Measurements from ENCODE around the gene PLCH2.
"Not testable (repeated sequence)": the region's sequence is repeated elsewhere in the genome, so short reads cannot be mapped to it uniquely, and the experiment has no call there.

The PLCH2 gene

DNA sequence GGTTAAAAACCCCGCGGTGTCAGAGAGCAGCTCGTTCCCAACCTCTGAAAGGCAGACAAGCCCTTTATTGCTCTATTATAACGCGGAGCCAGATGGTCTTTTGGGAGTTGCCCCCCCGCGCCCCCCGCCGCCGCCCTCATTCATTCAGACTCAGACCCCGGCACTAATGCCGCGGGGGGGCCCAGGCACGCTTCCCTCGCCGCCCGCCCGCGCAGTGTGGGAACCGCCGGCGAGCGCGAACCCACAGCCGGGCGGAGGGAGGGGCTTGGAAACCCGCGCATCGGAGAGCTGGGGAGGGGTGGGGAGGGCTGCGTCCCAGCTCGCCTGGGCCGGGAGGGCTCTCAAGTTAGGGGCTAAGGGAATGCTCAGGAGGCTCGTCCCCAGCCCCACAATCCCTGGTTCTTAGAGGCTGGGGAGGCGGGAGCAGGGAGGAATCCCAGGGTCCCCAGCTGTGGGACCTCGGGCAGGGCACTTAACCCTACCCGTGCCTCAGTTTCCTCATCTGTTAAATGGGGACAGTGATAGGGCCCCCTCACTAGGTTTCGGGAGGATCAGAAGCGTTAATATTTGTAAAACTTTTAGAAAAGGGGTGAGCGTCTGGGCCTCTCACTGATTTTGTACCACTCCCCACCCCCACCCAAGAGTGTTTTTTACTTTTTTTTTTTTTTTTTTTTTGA is 64.9 kb downstream of the PLCH2 start:
- DNase-seq (ENCODE audit: extremely low read depth in 1 of 2, low read depth in 1 of 2), result no peak

DNA sequence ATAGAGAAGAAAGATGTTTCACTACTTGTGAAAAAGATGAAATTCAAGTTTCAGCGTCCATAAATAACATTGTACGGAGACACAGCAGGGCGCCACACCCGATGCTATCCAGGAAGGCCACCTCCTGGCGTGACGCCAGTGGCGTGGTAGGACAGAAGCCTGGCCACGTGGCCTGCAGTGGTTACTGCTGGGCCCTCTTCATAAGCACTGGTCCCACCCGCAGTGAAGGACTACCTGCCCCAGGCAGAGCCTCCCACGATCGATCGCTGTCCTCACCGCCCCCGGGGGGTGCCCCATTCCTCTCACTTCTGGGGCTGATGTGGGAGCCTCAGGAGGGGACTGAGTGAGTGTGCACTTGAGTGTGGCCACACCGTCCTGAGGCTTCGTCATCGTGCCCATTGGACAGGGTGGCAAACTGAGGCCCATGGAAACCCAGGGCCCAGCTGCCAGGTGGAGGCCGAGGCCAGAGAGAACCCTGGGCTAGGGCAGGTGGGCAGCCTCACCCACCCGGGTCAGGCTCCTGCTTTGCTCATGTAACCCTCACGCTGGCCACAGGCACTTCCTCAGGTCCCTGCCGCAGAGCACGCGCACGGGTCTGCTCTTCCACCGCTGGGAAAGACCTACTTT is 65.6 kb downstream of the PLCH2 start:
- no peak for DNase-seq (ENCODE audit: extremely low read depth in 1 of 2, low read depth in 1 of 2)

DNA sequence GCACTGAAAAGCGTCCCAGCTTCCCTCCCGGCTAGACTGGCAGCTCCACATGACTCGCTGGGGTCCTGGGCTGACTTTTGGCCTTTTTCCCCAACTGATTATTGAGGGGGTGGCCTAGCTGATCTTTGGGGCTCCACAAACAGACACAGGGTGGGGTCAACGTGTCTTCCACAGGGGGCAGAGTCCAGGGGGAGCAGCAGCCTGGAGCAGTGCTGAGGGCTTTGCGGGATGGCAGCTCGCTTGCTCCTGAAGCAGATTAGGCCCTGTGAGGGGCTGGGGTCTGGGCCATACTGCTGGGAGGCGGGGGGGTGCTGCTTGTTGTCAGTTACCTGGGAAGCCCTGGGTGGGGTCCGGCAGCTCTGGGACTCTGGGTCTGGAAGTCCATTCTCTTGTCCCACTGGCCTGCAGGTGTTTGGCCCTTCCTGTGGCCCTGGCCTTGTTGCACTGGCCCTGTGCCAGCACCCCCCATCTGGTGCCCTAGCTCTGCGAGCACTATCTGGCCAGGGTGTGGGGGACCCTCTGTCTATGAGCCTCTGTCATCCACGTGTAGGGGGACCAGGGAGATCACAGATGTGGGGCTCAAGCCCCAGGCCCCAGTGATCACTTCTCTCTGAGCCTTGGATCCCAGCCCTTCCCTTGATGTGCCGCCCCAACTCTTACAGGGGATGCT is 66.3 kb downstream of the PLCH2 start:
- no peak for DNase-seq (ENCODE audit: extremely low read depth in 1 of 2, low read depth in 1 of 2)

DNA sequence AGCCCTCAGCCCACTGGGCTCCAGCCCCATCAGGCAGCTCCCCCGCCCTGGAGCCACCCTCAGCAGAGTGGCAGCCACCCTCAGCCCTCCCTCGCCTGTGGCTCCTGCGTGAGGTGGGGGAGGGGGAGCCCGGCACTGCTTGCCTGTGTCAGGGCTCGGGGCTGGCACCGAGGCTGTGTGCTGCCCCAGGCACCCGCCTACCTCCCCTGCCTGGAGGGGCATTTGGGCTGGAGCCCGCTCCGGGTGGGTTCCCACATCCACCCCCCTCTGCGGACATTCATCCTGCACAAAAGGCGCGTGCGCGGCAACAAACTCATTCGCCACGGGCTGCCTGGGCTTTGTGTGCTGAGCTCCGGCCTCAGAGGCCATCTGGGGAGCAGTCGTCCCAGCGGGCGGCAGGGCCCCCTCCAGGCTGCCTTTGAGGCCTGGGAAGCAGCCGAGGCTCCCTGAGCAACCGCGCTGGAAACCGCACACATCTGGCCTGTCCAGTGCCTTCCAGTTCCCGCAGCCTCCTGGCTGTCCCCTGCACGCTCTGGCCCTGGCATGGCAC is 67.5 kb downstream of the PLCH2 start:
- no peak for DNase-seq (ENCODE audit: extremely low read depth in 1 of 2, low read depth in 1 of 2)

DNA sequence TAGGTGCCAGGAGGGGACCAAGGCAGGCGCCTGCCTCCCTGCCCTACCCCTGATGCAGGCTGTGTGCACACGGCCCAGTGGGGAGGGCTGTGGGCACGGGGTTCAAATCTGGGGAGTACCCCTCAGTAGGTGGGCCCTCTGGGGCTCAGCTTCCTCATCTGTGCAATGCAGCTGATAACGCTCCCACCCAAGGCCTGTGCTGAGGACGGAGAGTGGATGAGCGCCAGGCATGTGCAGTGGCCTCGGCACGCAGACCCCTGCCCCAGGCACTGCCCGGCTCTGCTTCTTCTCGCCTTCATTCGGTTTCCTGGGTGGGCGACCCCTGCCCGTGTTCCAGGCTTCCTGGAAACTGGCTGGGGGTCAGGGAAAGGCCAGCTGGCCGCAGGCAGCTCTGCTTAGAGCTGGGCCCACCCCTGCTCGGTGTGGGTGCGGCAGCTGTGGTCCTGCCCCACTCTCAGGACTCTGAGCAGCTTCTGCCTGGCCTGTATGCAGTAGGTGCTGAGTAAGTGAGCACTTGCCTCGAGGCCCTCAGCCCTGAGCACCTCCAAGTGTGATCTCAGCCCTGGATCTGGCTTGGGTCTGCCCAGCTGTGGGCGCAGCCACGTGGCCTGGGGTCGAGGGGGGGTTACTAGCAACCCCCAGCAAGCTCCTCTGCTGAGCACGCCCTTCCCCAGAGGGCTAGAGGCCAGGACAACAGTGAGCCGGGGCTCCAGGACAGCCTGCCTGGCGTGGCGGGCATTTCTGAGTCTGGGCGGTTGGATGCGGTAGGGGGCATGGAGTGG is 68.2 kb downstream of the PLCH2 start:
- no peak for DNase-seq (ENCODE audit: extremely low read depth in 1 of 2, low read depth in 1 of 2)

DNA sequence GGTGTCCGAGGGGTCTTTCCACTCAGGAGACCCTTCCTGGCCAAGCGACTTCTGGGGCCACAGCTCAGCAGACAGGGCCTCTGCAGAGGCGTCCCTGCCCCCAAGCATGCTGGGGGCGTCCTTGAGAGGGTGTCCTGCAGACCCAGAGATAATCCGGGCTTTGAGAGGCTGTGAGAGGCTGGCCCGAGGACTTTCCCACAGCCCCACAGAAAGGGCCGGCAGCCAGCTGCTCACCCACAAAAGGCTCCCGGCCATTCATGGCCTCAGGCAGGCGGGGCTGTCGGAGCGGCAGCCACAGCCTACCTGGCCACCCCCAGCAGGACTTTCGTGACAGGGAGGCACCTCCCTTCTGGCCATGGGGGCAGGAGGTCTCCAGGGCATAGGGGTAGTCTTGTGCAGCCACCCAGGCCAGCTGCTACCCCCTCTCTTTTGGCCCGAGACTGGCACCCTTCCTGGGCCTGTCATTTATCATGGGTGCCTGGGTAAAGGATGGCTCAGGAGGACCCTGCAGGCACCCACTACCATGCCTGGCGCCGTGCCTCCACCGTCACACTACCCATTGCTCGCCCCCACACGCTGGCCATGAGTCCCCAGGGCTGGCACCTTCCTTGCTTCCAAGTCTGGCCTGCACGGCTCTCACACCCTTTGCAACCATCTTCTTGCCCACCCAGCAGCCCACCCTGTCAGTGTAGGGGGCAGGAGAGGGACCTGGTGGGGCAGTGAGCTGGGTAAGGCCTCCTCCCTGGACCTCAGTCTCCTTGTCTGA is 69.0 kb downstream of the PLCH2 start:
- DNase-seq (ENCODE audit: extremely low read depth in 1 of 2, low read depth in 1 of 2), result no peak

DNA sequence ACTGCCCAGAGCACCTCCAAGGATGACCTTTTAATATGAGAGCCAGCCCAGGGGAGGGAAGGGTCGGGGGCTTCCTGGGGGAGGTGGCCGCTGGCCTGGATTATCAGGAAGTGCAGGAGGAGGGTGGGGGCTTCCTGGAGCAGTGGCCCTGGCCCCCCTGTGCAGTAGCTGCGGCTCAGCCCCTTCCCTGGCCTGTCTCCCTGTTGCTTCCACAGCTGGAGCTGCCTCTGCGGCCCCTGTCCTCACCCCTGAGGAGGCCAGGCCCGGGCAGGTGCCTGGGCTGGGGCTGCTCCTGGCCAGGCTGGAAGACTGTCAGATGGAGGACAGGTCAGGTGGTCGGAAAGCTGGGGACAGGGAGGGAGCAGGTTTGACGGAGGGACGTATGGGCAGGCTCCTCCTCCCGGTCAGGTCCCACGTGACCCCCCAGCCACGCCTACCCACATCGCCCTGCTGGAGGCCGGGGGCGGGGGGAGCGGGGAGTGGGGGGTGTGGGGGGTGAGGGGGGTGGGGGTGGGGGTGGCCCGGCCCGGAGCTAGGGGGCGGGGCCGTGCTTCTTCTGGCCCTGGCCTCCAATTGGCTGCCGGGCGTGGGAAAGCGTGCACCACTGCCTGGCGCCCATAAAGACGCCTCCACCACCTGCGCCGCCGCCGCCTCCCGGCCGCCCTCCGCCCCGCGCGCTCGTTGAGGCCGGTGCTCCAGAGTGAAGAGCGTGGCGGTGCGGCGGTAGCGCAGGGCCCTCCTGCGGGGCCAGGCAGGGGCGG is 69.8 kb downstream of the PLCH2 start:
- peak; percentile 74 to 79 for DNase-seq (ENCODE audit: extremely low read depth in 1 of 2, low read depth in 1 of 2)

DNA sequence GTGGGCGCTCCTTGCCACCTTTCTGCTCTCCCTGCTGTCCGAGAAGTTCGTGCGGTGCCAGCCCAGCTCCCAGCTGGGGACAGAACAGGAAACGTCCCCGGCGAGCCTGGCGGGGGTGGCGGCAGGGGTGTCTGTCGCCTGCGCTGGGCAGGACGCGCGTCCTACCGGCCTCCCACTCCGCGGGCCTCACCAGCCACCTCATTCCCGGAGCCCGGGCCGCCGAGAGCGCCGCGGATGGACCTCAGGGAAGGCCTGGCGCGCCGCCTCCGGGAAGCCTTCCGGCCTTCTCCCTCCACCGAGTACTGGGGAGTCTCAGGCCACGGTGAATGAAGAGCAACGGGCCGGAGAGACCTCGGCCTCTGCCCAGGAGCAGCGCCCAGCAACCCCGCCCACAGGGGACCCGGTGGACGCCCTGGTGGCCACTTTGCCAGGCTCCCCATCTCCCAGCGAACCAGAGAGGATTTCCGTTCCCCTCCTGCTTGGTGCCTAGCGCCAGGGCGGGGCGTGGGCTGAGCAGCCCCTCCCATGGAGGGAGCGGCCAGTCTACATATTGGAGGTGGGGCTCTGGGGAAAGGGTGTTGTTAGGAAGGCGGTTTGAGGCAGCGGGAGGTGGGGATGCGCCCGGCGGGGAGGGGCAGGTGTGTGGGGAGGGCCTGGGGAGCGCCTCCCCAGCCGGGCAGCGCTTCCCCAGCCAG is 70.6 kb downstream of the PLCH2 start:
- DNase-seq (ENCODE audit: extremely low read depth in 1 of 2, low read depth in 1 of 2), result peak; percentile 72 to 82

DNA sequence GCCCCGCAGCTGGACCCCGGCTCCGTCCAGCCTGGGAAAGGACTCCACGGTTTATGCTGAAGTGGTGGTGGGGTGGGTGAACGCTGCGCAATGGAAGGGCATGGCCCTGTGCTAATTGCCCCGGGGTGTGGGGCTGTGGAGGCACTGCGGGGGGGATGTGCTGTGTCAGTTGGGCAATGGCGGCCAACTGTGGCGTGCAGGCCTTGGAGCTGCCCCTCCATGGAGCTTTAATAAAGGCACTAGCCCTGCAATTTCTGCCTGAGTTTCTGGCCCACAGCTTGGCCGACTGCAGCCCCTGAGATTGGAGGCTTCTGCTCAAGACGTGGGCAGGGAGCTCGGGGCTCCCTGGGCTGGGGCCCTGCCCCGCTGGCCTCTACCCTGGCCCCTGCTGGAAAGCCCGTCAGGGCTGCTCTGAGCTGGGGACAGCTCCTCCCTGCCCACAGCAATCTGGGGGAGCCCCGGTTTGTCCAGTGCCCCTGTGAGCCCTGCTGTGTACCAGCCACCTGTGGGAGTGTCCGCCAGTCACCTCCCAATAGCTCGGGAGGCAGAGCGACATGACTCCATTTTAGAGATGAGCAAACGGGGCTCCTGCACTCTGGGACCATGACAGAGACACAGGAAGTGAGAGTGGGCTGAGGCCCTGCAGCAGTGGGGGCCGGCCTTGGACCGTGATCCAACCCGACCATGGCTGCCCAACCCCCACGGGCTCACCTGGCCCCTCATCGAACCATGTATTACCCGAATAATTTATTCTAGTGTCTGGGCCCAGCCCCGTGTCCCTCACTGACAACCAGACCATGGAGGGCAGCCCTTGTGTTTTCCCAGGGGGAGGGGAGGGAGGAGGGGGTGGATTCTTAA is 71.3 kb downstream of the PLCH2 start:
- DNase-seq (ENCODE audit: extremely low read depth in 1 of 2, low read depth in 1 of 2), result peak; percentile 49 to 67

DNA sequence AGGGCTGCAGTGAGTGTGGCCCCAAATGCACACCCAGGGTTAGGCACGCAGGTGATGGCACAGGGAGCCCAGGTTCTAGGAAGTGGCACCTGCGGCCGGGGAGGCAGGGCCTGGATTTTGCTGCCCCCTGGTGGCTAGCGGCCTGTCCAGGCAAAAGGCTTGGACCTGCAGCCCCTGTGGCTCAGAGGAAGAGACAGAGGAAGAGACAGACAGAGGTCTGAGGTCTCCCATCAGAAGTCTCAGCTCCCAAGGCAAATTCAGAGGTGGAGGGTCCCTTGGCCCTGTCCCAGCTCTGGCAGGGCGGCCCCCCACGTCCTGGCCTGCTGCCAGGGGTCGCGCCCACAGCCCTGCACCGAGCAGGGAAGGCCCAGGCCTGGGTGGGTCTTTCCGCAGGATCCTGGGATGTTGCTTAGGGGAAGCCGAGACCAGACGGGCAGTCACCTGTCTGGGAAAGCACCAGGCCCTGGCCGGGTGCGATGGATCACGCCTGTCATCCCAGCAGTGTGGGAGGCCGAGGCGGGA is 72.0 kb downstream of the PLCH2 start:
- DNase-seq (ENCODE audit: extremely low read depth in 1 of 2, low read depth in 1 of 2), result peak; percentile 67 to 77

DNA sequence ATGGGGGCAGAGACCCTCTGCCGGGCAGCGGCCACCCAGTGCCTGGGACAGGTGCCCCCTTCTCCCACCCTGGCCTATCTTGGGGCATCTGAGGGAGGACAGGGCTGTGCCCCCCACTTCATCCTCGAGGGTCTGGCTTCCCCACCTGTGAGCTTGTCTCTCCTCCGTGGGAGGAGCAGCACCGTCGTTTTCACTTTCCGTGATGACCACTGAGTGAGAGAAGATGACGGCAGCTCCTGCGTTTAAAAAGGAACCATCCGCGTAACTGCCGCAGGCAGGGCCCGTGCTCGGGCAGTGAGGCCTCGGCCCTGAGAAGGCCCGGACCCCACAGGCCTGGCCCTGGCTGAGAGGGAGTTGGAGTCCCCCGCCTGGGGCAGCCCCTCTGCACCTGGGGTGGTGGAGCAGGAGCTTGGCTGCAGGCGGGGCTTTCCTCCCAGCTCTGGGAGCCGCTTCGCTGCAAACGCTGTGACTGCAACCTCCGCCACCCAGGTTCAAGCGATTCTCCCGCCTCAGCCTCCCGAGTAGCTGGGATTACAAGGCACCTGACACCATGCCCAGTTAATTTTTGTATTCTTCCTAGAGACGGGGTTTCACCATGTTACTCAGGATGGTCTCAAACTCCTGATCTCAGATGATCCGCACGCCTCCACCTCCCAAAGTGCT is 73.4 kb downstream of the PLCH2 start:
- DNase-seq (ENCODE audit: extremely low read depth in 1 of 2, low read depth in 1 of 2), result not testable (repeated sequence)

DNA sequence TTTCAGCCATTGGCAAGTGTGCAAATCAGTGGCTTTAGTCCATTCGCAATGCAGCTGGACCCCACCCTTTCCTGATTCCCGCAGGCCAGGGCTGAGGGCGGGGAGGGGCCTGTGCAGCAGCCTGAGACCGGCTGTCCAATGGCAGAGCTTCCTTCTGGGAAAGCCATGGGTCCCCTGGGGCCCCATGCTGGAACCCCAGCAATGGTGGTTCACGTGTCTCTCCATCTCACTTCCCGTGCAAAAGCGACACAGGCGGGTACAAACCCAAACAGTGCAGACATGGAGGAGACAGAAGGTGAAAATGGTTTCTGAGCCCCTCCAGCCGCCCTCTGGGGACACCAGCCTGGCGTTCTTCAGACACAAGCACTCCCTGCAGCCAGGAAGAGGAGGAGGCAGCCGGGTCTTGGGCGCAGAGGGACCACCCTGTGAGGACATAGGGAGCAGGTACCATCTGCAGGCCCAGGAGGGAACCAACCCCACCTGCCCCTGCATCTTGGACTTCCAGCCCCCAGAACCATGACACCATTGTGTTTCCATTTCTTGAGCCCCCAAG is 74.3 kb downstream of the PLCH2 start:
- DNase-seq (ENCODE audit: extremely low read depth in 1 of 2, low read depth in 1 of 2), result not testable (repeated sequence)

DNA sequence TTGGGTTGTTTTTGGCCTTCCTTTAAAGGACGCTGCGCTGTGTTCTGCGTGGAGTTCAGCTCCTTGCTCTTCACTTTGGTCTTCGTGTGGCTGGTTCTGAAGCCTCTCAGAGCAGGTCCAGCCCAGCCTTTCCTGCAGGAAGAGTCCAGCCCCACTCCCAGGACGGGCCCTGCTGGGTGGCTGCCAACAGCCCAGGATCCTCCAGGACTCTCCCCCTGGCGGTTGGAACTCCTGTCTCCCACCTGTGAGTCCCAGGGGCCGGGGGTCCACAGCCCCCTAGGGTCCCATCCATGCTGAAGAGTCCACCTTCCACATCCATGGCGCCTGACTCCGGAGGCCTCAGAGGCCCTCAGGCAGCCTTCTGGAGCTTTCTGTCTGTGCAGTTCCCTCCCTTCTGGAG is 75.5 kb downstream of the PLCH2 start:
- not testable (repeated sequence) for DNase-seq (ENCODE audit: extremely low read depth in 1 of 2, low read depth in 1 of 2)

DNA sequence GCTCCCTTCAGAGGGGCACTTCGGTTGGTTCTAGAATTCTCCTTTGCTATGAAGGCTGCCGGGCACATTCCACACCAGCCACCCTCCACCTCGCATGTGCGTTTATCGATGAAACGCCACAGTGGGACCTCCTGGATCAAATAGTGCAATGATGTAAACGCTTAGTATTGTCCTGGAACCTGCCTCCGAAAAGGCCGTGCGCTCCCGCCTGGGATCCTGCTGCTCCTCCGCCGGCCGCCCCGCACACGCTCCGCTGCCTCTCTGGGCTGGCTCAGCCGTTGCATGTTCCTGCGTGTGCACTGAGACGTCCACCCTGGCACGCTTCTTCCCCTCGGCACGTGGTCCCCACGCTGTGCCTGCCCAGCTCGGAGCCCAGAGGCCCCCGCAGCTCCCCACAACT is 76.1 kb downstream of the PLCH2 start:
- DNase-seq (ENCODE audit: extremely low read depth in 1 of 2, low read depth in 1 of 2), result no peak

DNA sequence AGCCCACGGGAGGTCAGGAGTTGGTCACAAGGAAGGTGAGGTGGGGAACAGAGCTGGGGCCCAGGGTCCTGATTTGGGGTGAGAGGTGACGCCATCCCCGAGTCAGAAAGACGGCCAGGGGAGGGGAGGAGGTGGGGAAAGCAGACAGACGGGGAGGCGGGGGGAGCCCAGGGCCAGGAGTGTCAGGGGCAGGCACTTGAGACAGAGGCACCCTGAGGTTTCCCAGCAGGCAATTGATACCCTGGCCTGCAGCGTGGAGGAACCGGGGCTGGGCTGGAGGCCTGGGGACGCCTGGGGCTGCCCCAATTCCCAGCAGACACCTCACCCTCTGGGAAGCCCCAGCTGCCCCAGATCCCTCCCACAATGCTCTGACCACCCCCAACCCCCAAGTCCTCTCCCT is 77.0 kb downstream of the PLCH2 start:
- DNase-seq (ENCODE audit: extremely low read depth in 1 of 2, low read depth in 1 of 2), result not testable (repeated sequence)

DNA sequence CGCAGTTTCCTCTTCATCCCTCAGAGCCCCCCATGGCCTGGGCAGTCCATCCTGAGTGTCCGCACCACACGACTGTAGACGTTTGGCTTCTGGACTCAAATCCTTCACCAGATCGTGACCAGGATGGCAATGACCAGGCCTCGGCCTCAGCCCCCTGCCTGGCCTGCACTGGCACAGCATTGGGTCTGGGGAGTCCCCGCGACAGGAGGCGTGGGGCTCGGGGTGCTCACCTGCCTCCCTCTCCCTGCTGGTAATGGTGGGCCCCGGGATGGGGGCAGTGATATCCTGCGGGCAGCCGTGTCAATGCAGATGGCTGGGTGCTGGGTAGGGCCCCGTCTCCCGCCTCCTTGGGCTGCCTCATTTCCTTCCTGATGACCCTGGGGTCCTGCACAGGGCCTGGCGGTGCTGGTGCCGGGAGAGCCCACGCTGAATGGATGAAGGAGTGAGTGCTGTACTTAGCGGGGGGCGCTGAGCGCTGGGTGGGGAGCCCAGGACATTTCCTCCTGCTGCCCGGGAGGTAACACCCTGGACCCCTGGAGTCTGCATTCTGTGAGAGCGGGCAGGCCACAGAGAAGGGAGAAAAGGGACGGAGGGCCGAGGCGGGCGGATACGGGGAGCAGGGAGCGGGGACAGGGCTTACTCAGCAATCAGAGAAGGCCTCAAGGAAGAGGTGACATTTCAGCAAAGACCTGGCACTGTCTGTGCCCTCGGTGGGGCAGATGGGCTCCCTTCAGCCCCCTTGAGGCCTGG is 78.0 kb downstream of the PLCH2 start:
- no peak for DNase-seq (ENCODE audit: extremely low read depth in 1 of 2, low read depth in 1 of 2)

All from stimulated activated CD8-positive, alpha-beta memory T cell treated with anti-CD3 and anti-CD28 coated beads, Interleukin-7, amount 100 ng/mL, for 48 hours (primary cell).